GM23338 (cell line): ENCODE data around the gene ITPRID2. TPM values are rescaled to one million over a fixed set of nuclear protein-coding genes. Genes with fewer than 3 reads are reported as not detected.

Experiments
- ATAC-seq: fragments of 200-7000 bp; cut with Tn5 transposase; 3 replicates; pipeline ENCODE4 v1.9.1; 2020
- DNase-seq: peaks from one replicate; pipeline ENCODE4 v3.0.0-alpha.2; 2015; ENCODE audit warnings: low spot score
- H2AFZ ChIP-seq: fragments of 200-600 bp; sonication (generic); 2 replicates; pipeline ENCODE4 v1.8.0; 2016; ENCODE audit warnings: antibody characterized with exemption, mild to moderate bottlenecking, moderate library complexity
- H3F3A ChIP-seq: fragments of 200-600 bp; sonication (generic); replicated peaks from 2 replicates; pipeline ENCODE4 v1.8.0; 2017; ENCODE audit warnings: antibody characterized with exemption, mixed run types, low read depth
- H3K27ac ChIP-seq: fragments of 200-600 bp; sonication (generic); 2 replicates; pipeline ENCODE4 v1.6.1; 2016; ENCODE audit warnings: low read depth
- H3K27me3 ChIP-seq: fragments of 200-600 bp; sonication (generic); 2 replicates; pipeline ENCODE4 v1.8.0; 2016; ENCODE audit warnings: mild to moderate bottlenecking, mixed run types, moderate library complexity; ENCODE audit not compliant: insufficient read depth
- H3K36me3 ChIP-seq: fragments of 200-600 bp; sonication (generic); 2 replicates; pipeline ENCODE4 v1.8.0; 2016; ENCODE audit warnings: mild to moderate bottlenecking; ENCODE audit not compliant: insufficient read depth
- H3K4me1 ChIP-seq: fragments of 200-600 bp; sonication (generic); 2 replicates; pipeline ENCODE4 v1.8.0; 2016; ENCODE audit warnings: mild to moderate bottlenecking, moderate library complexity; ENCODE audit not compliant: insufficient read depth
- H3K4me2 ChIP-seq: fragments of 200-600 bp; sonication (generic); 2 replicates; pipeline ENCODE4 v1.7.1; 2017; ENCODE audit warnings: mixed run types
- H3K4me3 ChIP-seq: fragments of 200-600 bp; sonication (generic); 2 replicates; pipeline ENCODE4 v1.6.1; 2016; ENCODE audit warnings: mixed run types
- H3K79me2 ChIP-seq: fragments of 200-600 bp; sonication (generic); replicated peaks from 2 replicates; pipeline ENCODE4 v1.8.0; 2017; ENCODE audit warnings: mild to moderate bottlenecking; ENCODE audit not compliant: insufficient read depth
- H3K9me2 ChIP-seq: fragments of 200-600 bp; sonication (generic); 2 replicates; pipeline ENCODE4 v1.8.0; 2017; ENCODE audit not compliant: insufficient read depth
- H4K20me1 ChIP-seq: fragments of 200-600 bp; sonication (generic); replicated peaks from 2 replicates; pipeline ENCODE4 v1.8.0; 2017; ENCODE audit warnings: mild to moderate bottlenecking; ENCODE audit not compliant: insufficient read depth
- H3K27ac Mint-ChIP-seq: 2 replicates; pipeline ENCODE4 v1.8.0; 2020; ENCODE audit warnings: inconsistent platforms, mild to moderate bottlenecking, moderate library complexity, mixed read lengths
- H3K27me3 Mint-ChIP-seq: 3 replicates; pipeline ENCODE4 v1.8.0; 2022; ENCODE audit warnings: low read depth, mild to moderate bottlenecking, moderate library complexity, mixed read lengths, inconsistent platforms; ENCODE audit not compliant: insufficient read depth, poor library complexity
- H3K36me3 Mint-ChIP-seq: 3 replicates; pipeline ENCODE4 v1.8.0; 2021; ENCODE audit warnings: low read depth, mild to moderate bottlenecking, inconsistent platforms, moderate library complexity, mixed read lengths
- H3K4me1 Mint-ChIP-seq: 3 replicates; pipeline ENCODE4 v1.8.0; 2020; ENCODE audit warnings: mild to moderate bottlenecking, inconsistent platforms, mixed read lengths
- H3K4me3 Mint-ChIP-seq: 3 replicates; pipeline ENCODE4 v1.8.0; 2021; ENCODE audit warnings: moderate library complexity, mild to moderate bottlenecking, inconsistent platforms, mixed read lengths
- H3K9me3 Mint-ChIP-seq: 3 replicates; pipeline ENCODE4 v1.8.0; 2020; ENCODE audit warnings: moderate library complexity, mild to moderate bottlenecking, inconsistent platforms, mixed read lengths
- ETS1 ChIP-seq: IDR thresholded peaks from 2 replicates; pipeline ENCODE4 v1.6.1; 2016; ENCODE audit warnings: antibody characterized with exemption
- EZH2 ChIP-seq: fragments of 200-600 bp; sonication (generic); IDR thresholded peaks from one replicate; pipeline ENCODE4 v1.8.0; 2017; ENCODE audit warnings: antibody characterized with exemption, mild to moderate bottlenecking, low read depth; ENCODE audit not compliant: unreplicated experiment
- NANOG ChIP-seq: IDR thresholded peaks from 2 replicates; pipeline ENCODE4 v1.6.1; 2016; ENCODE audit warnings: antibody characterized with exemption, borderline replicate concordance
- POLR2AphosphoS5 ChIP-seq: IDR thresholded peaks from 2 replicates; pipeline ENCODE4 v1.6.1; 2016; ENCODE audit warnings: antibody characterized with exemption, low read depth
- ZNF462 ChIP-seq: fragments of 250-450 bp; sonication (Bioruptor Pico); IDR thresholded peaks from 2 replicates; pipeline ENCODE4 v1.5.0; 2020; ENCODE audit warnings: mild to moderate bottlenecking, moderate library complexity
- polyA plus RNA-seq: library from polyadenylated mRNA; unstranded; fragments of >200 nt; fragmentation: Nextera tagmentation; extraction: Ambion mirVana; gene quantifications from 2 replicates; pipeline ENCODE4 v1.2.1, GENCODE V29; 2016
- total RNA-seq: library from RNA; depleted of rRNA; stranded (reverse); fragments of >200 nt; shearing (Covaris generic); gene quantifications from 2 replicates; pipeline ENCODE4 v1.2.3, GENCODE V29; 2014

ITPRID2 gene
- total and polyA plus RNA-seq, 2 experiments from 2014 or later, result 4.4 to 12.0 TPM

- no peak overlapping the region for H3K4me2 ChIP-seq
- Mint-ChIP-seq H3K4me3 (no peak overlapping the region), H3K9me3 (no peaks in the 10 kb centered on the region), H3K27ac (no peak overlapping the region), H3K27me3 (peaks cover 2% of the 10 kb centered on the region), H3K4me1 (peaks cover 7% of the 10 kb centered on the region; the same call in 2 of the 3 replicates), H3K36me3 (no peaks in the 10 kb centered on the region)
- peaks cover 7% of the 10 kb centered on the region; the same call in 1 of the 2 replicates for H3K27me3 ChIP-seq
- H3K27ac ChIP-seq, result no peak overlapping the region
- no peak for DNase-seq
- H3K9me2 ChIP-seq, result no peaks in the 10 kb centered on the region
- TF ChIP-seq ZNF462, result no peak
- H3K79me2 ChIP-seq, result no peaks in the 10 kb centered on the region
- H3F3A ChIP-seq, result no peaks in the 10 kb centered on the region
- no peaks in the 10 kb centered on the region for H3K36me3 ChIP-seq
- 0 out of 2 replicates have a peak, but pooled peaks cover 8% of the 10 kb centered on the region for H3K4me1 ChIP-seq
- no peak overlapping the region for H2AFZ ChIP-seq
- H3K4me3 ChIP-seq, result no peak overlapping the region
- H4K20me1 ChIP-seq, result no peaks in the 10 kb centered on the region
- ATAC-seq, result no peak
Observed at GRCh38 chr2:181887045-181887444, 4.5 kb upstream of the ITPRID2 start.

- Histone ChIP-seq H3K9me2 (no peaks in the 10 kb centered on the region), H3K79me2 (no peaks in the 10 kb centered on the region), H2AFZ (no peak overlapping the region), H3K4me1 (0 out of 2 replicates have a peak, but pooled peaks cover 8% of the 10 kb centered on the region), H4K20me1 (no peaks in the 10 kb centered on the region), H3K27me3 (peaks cover 24% of the 10 kb centered on the region), H3K27ac (no peak overlapping the region), H3K4me2 (no peak overlapping the region), H3K36me3 (no peaks in the 10 kb centered on the region), H3F3A (no peaks in the 10 kb centered on the region), H3K4me3 (no peak overlapping the region)
- no peak overlapping the region for H3K27ac Mint-ChIP-seq
- no peaks in the 10 kb centered on the region for H3K36me3 Mint-ChIP-seq
- peaks cover 7% of the 10 kb centered on the region for H3K27me3 Mint-ChIP-seq
- peaks cover 17% of the 10 kb centered on the region for H3K4me1 Mint-ChIP-seq
- no peak for ATAC-seq
- no peak for DNase-seq
- H3K9me3 Mint-ChIP-seq, result no peaks in the 10 kb centered on the region
- no peak overlapping the region for H3K4me3 Mint-ChIP-seq
- TF ChIP-seq EZH2, result no peak
- TF ChIP-seq POLR2AphosphoS5, result no peak
- TF ChIP-seq NANOG, result no peak
- TF ChIP-seq ETS1, result no peak
- no peak for TF ChIP-seq ZNF462
Observed at GRCh38 chr2:181889776-181890175, 1.8 kb upstream of the ITPRID2 start.
